NAMALWA (cell line): ENCODE results near the gene GCN1.
"Not testable (repeated sequence)": the region's sequence is repeated elsewhere in the genome, so short reads cannot be mapped to it uniquely, and the experiment has no call there.

Experiments
- DNase-seq: peaks from one replicate; pipeline ENCODE4 v3.0.0-alpha.2; 2015; ENCODE audit warnings: low spot score

Gene GCN1

DNA sequence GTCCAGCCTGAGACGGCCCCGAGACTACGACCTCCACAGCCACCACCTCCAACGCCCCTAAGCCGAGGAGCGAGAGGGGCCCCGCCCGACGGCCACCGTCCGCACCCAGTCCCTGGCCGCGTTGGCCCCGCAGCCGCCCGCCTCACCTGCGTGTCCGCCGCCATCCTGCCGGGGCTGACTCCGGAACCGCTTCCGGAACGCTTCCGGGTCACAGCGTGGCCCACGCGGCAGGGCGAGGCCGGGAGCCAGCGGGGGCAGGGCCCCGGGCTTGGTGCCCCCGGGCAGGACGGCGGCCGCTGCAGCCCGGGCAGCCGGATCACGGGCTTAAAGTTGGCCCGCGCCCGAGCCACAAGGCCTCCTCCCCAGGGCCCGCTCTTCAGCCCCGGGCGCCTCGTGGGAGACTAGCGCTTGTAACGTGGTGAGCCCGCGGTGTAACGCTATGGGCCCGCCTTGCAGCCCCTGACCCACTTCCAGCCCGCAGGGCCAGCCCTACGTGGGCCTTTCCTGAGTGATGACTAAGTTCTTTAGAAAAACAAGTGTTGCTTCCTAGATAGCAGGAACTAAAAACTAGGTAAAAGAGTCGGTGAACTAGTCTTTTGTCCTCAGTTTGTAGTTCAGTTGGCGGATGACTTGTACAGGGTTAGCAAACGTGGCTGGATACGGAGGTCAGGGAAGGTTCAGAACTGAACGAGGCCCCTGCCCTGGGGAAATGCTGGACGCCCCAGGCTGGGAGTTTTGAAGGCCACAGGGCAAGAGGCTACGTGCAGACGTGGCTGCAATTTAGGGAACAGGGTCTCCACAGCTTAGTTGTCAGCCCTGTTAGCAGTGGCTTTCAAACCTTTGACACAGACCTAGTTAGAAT lies at the start of gene GCN1:
Gene GCN1 (minus strand): TSS at position 182 of the 862 bp plus-strand sequence. CDS start 18 bp downstream, at position 164.
- DNase-seq = peak; percentile 84

- no peak for DNase-seq
Observed at GRCh38 chr12:120242971-120243699, 48.6 kb upstream of the GCN1 start.

GRCh38 chr12:120242275-120242799 lies 47.8 kb upstream of the GCN1 start:
- DNase-seq = no peak

GRCh38 chr12:120241561-120242274 lies 47.2 kb upstream of the GCN1 start:
- DNase-seq = no peak

- DNase-seq = no peak
Observed at GRCh38 chr12:120240495-120240833, 45.9 kb upstream of the GCN1 start.

DNA sequence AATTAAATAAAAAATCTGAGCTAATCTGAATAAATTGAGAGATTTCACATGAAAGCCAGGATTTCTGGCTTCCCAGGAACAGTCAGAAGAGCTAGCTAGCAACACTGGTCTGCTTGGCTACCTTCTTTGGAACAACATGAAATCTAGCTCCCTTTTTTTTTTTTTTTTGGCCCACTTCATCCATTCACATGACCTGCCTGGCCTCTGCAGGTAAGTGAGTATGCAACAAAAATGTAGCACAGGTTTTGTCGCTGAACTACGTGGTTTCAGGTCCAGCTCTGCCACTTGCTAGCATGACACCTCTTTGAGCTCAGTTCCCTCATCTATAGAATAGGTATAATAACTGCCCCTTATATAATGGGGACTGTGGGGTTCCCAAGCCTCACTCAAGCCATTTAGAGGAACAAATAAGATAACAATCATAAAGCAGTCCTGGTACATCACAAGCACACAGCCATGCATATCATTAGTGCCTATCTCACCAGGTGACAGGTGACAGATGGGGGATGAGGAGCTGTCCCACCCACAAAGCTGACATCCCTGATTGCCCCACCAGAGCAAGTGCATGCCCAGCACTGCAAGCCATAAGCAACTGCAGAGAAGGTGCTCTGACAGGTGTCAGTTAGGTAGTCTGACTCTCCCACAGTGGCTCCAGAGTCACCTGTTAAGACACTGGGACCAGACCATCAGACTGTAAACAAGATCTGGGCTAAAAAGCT lies 45.4 kb upstream of the GCN1 start:
- DNase-seq = no peak

DNA sequence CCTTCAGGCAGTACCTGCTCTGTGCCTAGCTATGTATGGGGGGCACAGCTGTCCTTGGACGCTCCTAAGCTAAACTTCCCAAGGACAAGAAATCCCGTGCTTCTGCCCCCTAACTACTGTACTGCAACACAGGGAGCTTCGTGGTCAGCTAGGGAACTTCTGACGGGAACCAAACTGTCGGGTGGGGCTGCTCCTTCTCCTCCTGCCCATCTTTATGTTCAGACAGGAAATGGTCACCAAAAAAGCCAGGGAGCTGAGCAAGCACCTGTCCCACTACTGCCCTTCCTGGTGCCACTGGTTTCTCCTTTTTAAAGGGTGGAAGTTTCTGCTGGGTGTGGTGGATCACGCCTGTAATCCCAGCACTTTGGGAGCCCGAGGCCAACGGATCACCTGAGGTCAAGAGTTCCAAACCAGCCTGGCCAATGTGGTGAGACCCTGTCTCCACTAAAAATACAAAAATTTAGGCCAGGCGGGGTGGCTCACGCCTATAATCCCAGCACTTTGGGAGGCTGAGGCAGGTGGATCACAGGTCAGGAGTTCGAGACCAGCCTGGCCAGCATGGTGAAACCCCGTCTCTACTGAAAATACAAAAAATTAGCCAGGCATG lies 44.4 kb upstream of the GCN1 start:
- DNase-seq = no peak

GRCh38 chr12:120238217-120238616 lies 43.7 kb upstream of the GCN1 start:
- DNase-seq = no peak

GRCh38 chr12:120237360-120238171 lies 43.1 kb upstream of the GCN1 start:
- no peak for DNase-seq

DNA sequence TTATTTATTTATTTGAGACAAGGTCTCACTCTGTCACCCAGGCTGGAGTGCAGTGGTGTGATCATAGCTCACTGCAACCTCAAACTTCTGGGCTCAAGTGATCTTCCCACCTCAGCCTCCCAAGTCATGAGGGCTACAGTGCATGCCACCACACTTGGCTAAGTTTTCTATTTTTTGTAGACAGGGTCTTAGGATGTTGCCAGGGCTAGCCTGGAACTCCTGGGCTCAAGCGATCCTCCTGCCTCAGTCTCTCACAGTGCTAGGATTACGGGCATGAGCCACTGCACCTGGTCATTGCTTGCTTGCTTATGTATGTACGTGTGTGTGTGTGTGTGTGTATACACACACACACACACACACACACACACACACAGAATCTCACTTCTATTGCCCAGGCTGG lies 42.3 kb upstream of the GCN1 start:
- DNase-seq = not testable (repeated sequence)

DNA sequence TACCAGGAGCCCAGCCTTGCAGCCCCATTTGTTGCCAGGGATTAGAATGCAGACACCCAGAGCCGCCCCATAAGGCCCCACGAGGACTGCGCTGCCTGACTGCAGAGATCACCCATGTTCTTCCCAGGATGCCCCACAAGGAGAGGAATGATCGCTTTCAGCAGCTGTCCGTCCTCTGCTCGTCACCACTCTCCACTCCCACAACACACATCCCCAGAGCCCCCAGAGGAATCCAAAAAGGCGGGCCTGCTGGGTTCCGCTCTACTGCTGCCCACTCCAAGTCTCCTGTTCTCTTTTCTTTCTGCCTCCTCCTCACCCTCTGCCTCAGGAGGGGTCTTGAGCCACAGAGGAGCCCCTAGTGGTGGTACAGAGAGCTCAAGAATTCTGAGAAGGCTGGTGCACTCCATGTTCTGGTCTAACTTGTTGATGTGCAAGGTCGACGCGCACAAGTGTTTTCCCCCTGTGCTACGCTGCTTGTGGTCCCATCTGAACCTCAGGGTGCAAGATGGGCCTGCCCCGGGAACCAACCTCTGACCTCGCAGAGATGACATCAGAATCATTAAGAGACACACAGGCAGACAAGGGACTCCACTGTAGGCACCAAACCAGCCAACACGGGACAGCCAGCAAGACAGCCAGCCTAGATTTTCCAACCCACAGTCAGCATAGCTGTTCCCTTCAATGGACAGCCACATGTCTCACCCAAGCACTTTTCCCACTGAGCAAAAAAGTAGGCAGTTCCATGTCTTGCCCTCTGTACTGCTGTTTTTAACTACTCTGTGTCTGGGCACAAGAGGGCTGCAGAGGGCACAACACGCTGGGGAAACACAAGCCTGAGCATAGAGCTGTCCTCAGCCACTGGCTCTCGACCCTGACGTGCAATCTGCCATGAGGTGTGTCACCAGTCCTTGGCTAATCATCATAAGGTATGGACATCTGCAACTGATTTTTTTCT lies 41.1 kb upstream of the GCN1 start:
- peak; percentile 45 for DNase-seq

GRCh38 chr12:120234643-120235368 lies 40.3 kb upstream of the GCN1 start:
- no peak for DNase-seq

GRCh38 chr12:120231316-120232011 lies 36.9 kb upstream of the GCN1 start:
- no peak for DNase-seq

DNA sequence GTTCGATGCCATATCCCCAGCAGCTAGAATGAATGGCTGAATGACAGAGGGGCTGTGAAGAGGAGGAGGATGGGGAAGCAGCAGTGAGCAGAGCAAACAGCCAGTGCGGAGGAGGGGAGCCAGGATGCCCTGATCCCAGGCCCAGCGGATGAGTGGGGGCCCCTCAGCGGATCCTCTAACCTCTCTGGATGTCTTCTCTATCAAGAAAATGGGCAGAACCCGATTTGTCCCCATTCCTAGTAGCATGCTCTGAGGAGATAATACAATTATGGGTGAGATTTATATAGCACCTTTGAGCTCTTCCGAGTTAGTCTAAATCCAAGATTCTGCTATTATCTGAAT lies 36.4 kb upstream of the GCN1 start:
- no peak for DNase-seq

DNA sequence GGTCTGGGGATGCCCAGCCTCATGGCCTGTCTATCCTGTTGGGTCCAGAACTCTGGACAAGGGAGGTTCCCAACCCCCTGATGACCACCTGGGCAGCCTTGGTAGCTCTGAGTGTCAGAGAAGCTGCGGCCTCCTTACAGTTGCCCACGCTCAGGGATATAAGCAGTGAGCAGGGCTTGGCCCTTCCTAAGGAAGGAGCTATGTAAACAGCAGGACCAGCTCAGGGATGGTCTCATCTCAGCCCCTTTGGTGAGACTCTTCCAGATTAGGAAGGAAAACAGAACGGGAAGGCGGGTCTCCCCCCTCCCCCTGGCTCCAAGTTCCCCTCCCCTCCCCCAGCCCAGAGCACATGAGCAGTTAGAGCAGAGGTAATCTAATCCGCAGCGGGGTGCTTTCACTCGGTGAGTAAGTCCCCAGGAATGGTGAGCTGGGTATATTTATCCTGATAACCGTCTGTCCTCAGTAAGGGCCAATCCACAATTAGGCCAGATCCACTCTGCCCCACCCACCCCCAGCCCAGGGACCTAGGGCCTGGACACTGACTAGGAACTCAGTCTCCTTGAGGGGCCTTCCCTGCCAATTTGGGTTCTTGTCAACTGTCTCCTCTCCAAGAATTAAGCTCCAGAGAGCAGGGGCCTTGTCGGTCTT lies 35.9 kb upstream of the GCN1 start:
- DNase-seq = no peak

- no peak for DNase-seq
Observed at GRCh38 chr12:120229487-120230325, 35.2 kb upstream of the GCN1 start.

DNA sequence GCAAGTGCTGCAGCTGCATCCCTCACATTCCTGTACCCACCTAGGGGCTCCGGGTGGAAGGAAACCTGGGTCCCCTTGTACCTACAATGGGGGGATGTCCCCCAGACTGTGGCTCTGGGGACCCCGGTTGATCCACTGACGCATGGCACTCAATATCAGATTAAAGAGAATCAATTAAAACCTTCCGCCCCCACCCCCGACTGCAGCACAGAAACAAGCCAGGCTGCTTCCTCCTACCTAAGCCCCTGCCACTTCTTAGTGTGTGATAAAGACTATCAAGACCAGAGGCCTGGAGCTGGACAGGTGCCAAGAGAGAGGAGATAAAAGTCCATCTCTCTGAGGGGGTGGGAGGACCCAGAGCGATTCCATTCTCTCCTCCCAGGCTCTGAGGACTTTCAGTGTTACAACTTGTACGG lies 34.6 kb upstream of the GCN1 start:
- DNase-seq = peak; percentile 41
